Thoracic aorta (tissue), 2 donors: ENCODE results near the gene GOLGB1. TPM values are rescaled to one million over a fixed set of nuclear protein-coding genes. Genes with fewer than 3 reads are reported as not detected.
"Not testable (repeated sequence)": the region's sequence is repeated elsewhere in the genome, so short reads cannot be mapped to it uniquely, and the experiment has no call there.

ENCODE experiments used
- ATAC-seq: fragments of 150-250 bp; one replicate; pipeline ENCODE4 v1.8.0; 2017; ENCODE audit warnings: low read depth; ENCODE audit not compliant: insufficient number of reproducible peaks, low FRiP score
- DNase-seq: peaks from one replicate; pipeline ENCODE4 v3.0.0-alpha.2; 2020; ENCODE audit warnings: low spot score
- H3K27ac ChIP-seq, 2 donors: fragments of 200-600 bp; sonication (generic); 1 replicate in 1 of 2; 2 replicates in 1 of 2; pipeline ENCODE4 v1.5.1; 2016; ENCODE audit warnings: mild to moderate bottlenecking in 2 of 2, moderate library complexity in 2 of 2
- H3K27me3 ChIP-seq: fragments of 200-600 bp; sonication (generic); replicated peaks from 2 replicates; pipeline ENCODE4 v1.6.0; 2016; ENCODE audit warnings: mild to moderate bottlenecking; ENCODE audit not compliant: insufficient read depth
- H3K36me3 ChIP-seq: fragments of 200-600 bp; sonication (generic); one replicate; pipeline ENCODE4 v1.5.1; 2016
- H3K4me1 ChIP-seq, 2 donors: fragments of 200-600 bp; sonication (generic); 1 replicate in 1 of 2; 2 replicates in 1 of 2; pipeline versions ENCODE4 v1.5.1 to v1.6.0; 2016; ENCODE audit warnings: low read depth in 2 of 2, mild to moderate bottlenecking in 1 of 2; ENCODE audit not compliant: control insufficient read depth in 1 of 2
- H3K4me3 ChIP-seq: fragments of 200-600 bp; sonication (generic); 2 replicates; pipeline ENCODE4 v1.5.1; 2016; ENCODE audit warnings: mild to moderate bottlenecking
- H3K9me3 ChIP-seq: fragments of 200-600 bp; sonication (generic); 2 replicates; pipeline ENCODE4 v1.5.1; 2016
- CTCF ChIP-seq: fragments of 200-600 bp; sonication (generic); IDR thresholded peaks from one replicate; pipeline ENCODE4 v1.5.1; 2019; ENCODE audit warnings: antibody characterized with exemption
- total RNA-seq, 2 donors: library from RNA; depleted of rRNA; stranded (reverse); fragments of >200 nt; gene quantifications; one replicate each; pipeline versions ENCODE4 v1.1.0 to v1.2.3, GENCODE V29; 2016

Gene GOLGB1
- total RNA-seq, 2 donors from 2014 or later: 62.3 to 78.5 TPM

DNA sequence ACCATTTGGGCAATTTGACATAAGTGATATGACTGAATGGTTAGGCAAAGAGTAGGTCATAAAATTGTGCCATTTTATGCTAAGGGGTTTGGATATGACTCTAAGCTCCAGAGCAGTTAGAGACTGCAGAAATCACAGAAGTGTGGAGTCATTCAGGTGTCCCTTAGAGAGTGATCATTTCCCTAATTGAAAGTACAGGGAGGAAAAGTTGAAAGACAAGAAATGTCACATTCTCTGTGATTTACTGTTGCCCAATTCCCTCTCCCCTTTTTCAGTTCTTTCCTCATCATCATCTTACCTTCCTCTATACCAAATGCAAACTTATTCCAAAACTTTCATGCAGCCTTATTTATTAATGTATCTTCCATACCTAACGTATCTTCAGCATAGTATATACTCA lies 2.7 kb upstream of the GOLGB1 start:
- peaks cover 11 to 19% of the 10 kb centered on the region in 2 donors for H3K4me1 ChIP-seq
- no peaks in the 10 kb centered on the region for H3K27me3 ChIP-seq
- H3K36me3 ChIP-seq: no peaks in the 10 kb centered on the region
- no peaks in the 10 kb centered on the region for H3K9me3 ChIP-seq
- no peak for DNase-seq
- ATAC-seq: no peak
- H3K4me3 ChIP-seq: no peak overlapping the region
- H3K27ac ChIP-seq: no peak overlapping the region
- no peak for TF ChIP-seq CTCF

GRCh38 chr3:121750087-121750415 lies 510 bp upstream of the GOLGB1 start:
- DNase-seq (no peak), ATAC-seq (no peak)
- Histone ChIP-seq H3K27me3 (no peaks in the 10 kb centered on the region), H3K4me3 (peak overlapping the region; percentile 99), H3K9me3 (no peaks in the 10 kb centered on the region), H3K27ac (peak overlapping the region; percentile 54 to 97), H3K36me3 (no peaks in the 10 kb centered on the region), H3K4me1 (peaks cover 22 to 28% of the 10 kb centered on the region in 2 donors)
- no peak for TF ChIP-seq CTCF

DNA sequence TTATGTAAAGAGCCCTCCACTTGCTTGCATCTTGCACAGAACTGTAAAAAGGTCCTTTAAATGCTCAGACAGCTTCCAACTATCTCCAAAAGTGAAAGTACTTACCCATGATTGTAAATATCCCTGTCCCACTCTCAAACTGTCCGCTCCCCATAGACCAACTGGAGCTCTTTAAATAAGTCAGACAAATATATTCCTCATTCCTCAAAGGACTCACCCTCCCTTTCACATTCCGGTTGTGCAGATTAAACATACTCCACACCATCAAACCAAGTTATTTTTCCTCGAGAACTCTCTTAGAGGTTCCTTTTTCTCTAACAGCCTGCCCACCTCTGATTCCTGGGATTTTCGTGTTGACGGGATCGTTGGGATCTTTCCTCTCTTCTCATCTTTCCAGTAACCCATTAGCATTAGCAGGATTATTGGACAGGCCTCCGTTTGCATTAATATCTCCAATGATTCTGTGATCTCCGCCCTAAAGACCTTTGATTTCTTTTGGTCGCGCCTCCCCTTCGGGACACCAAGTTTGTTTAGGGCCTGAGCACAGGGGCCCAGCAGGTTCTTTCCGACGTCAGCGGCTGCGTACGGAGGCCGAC lies 763 bp downstream of the GOLGB1 start:
- TF ChIP-seq CTCF: no peak
- H3K4me1 ChIP-seq: peaks cover 22 to 32% of the 10 kb centered on the region in 2 donors
- H3K4me3 ChIP-seq: peak overlapping the region; percentile 99
- peak overlapping the region; percentile 85 to 97 for H3K27ac ChIP-seq
- ATAC-seq: no peak
- H3K36me3 ChIP-seq: no peaks in the 10 kb centered on the region
- H3K27me3 ChIP-seq: no peaks in the 10 kb centered on the region
- no peaks in the 10 kb centered on the region for H3K9me3 ChIP-seq
- no peak for DNase-seq

DNA sequence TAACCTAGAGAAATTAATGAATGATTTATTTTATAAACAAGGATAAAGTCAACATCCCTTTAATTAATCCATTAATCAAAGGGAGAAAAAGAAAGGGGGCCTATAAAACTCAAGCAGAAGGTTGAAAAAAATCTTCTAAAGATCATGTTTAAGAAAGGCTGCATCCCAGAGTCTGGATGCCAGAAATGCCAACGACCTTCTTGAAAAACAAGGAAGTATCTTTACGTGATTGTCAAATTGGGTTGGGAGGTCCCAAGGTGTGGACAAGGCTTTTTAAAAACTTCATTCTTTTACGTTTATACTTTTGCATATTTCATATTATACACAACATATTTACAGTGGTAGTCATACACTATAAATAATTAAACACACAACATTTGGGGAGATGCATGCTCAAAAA lies 1.6 kb downstream of the GOLGB1 start:
- DNase-seq (no peak), ATAC-seq (no peak)
- H3K27me3 ChIP-seq: no peaks in the 10 kb centered on the region
- TF ChIP-seq CTCF: no peak
- no peak overlapping the region for H3K27ac ChIP-seq
- no peaks in the 10 kb centered on the region for H3K36me3 ChIP-seq
- peak overlapping the region; percentile 99 for H3K4me3 ChIP-seq
- H3K4me1 ChIP-seq: peaks cover 22 to 32% of the 10 kb centered on the region in 2 donors
- H3K9me3 ChIP-seq: no peaks in the 10 kb centered on the region

GRCh38 chr3:121743106-121743505 lies 6.4 kb downstream of the GOLGB1 start:
- not testable (repeated sequence) for ATAC-seq, H3K27ac ChIP-seq, H3K9me3 ChIP-seq, DNase-seq, H3K27me3 ChIP-seq, H3K4me3 ChIP-seq, H3K36me3 ChIP-seq
- H3K4me1 ChIP-seq: peaks cover 29 to 52% of the 10 kb centered on the region in 2 donors

DNA sequence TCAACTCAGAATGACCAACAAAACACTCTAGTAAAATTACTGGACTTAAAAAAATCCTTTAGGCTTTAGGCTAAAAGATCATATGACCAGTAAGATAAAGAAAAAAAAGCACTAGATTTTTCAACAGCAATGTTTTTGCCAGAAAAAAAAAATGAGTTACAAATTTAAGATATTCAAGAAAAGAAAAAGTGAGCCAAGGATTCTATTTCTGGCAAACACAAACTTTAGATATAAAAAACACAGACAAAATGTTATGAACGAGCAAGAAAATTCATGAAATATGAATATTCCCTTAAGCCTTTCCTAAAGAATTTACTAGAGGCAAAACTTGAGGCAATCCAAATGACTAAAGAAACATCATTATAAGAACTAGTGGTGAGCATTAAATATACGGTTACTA lies 8.6 kb downstream of the GOLGB1 start:
- Histone ChIP-seq H3K9me3 (no peaks in the 10 kb centered on the region), H3K36me3 (no peaks in the 10 kb centered on the region), H3K27me3 (no peaks in the 10 kb centered on the region), H3K4me3 (no peak overlapping the region), H3K27ac (no peak overlapping the region), H3K4me1 (peaks cover 13 to 39% of the 10 kb centered on the region in 2 donors)
- TF ChIP-seq CTCF: no peak
- no peak for DNase-seq
- no peak for ATAC-seq
